ENCODE results near the gene GMIP.
A peak's percentile ranks its signal among the peaks of the same experiment; 100 is the strongest.
"Not testable (repeated sequence)": the region's sequence is repeated elsewhere in the genome, so short reads cannot be mapped to it uniquely, and the experiment has no call there.

GMIP gene

GRCh38 chr19:19602136-19602712 is 41.2 kb downstream of the GMIP start:
- no peak for DNase-seq

GRCh38 chr19:19600793-19601330 is 42.6 kb downstream of the GMIP start:
- no peak for DNase-seq

GRCh38 chr19:19598728-19599451 is 44.6 kb downstream of the GMIP start:
- not testable (repeated sequence) for DNase-seq

GRCh38 chr19:19597809-19598306 is 45.6 kb downstream of the GMIP start:
- DNase-seq, result no peak

GRCh38 chr19:19595171-19595701 is 48.2 kb downstream of the GMIP start:
- DNase-seq, result no peak

- DNase-seq, result no peak
Observed at GRCh38 chr19:19594381-19594780, 49.1 kb downstream of the GMIP start.

GRCh38 chr19:19592690-19593089 is 50.8 kb downstream of the GMIP start:
- no peak for DNase-seq

- DNase-seq, result peak; percentile 17
Observed at GRCh38 chr19:19591133-19591825, 52.2 kb downstream of the GMIP start.

- DNase-seq, result no peak
Observed at GRCh38 chr19:19588546-19588945, 54.9 kb downstream of the GMIP start.

GRCh38 chr19:19587771-19588170 is 55.7 kb downstream of the GMIP start:
- no peak for DNase-seq

- DNase-seq, result no peak
Observed at GRCh38 chr19:19584356-19584755, 59.1 kb downstream of the GMIP start.

GRCh38 chr19:19582471-19582870 is 61.0 kb downstream of the GMIP start:
- DNase-seq, result no peak

GRCh38 chr19:19581391-19581790 is 62.1 kb downstream of the GMIP start:
- DNase-seq, result no peak

- DNase-seq, result no peak
Observed at GRCh38 chr19:19580418-19580817, 63.0 kb downstream of the GMIP start.

GRCh38 chr19:19579533-19580361 is 63.7 kb downstream of the GMIP start:
- DNase-seq, result no peak

Measured in NK-92 treated with Interleukin-12 subunit alpha and Interleukin-12 subunit beta, amount 100 ng/mL, for 24 hours (cell line).